Measurements from ENCODE around the gene TTYH1.

DNA sequence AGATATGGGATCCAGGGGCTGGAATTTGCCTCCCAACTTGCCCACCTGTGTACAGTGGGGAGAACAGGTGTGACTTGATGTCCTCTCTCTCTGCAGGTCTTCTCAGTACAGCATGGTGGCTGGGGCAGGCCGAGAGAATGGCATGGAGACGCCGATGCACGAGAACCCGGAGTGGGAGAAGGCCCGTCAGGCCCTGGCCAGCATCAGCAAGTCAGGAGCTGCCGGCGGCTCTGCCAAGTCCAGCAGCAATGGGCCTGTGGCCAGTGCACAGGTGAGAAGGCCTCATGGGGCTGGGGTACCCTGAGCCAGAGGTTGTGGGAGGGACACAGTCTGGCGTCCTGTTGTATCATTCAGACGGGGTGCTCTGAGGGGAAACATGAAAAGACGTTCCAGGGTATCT is 36.7 kb downstream of the TTYH1 start:
- no peak for TF ChIP-seq CTCF (IDR thresholded peaks at IDR 0.05)
- no peak for TF ChIP-seq POLR2A (IDR thresholded peaks at IDR 0.05)
